AG04449 (cell line): ENCODE measurements around the gene DLST.
A peak's percentile ranks its signal among the peaks of the same experiment; 100 is the strongest.

Experiments used
- CTCF ChIA-PET: fragments of 350-600 bp; formaldehyde crosslinking; extraction: SDS; loops from one replicate; lab custom pipeline; 2021; ENCODE audit warnings: antibody characterized with exemption; lab: Yijun Ruan, JAX
- POLR2A ChIA-PET: fragments of 400-600, 350-600 bp; formaldehyde crosslinking; extraction: SDS; loops from one replicate; lab custom pipeline; 2020; ENCODE audit warnings: antibody characterized with exemption, inconsistent platforms; lab: Yijun Ruan, JAX
- DNase-seq: peaks from one replicate; pipeline ENCODE4 v3.0.0-alpha.2; 2010; ENCODE audit warnings: low read depth, low spot score
- H3K4me3 ChIP-seq: 2 replicates; pipeline ENCODE4 v1.5.1; 2011; ENCODE audit warnings: low read depth, mild to moderate bottlenecking, control low read depth, low read length
- TF ChIP-seq, protein P1 (sequence below): IDR thresholded peaks from one replicate; pipeline ENCODE4 v1.5.1; 2011; ENCODE audit warnings: mild to moderate bottlenecking, moderate library complexity, low read length, control low read depth, inconsistent platforms; ENCODE audit not compliant: insufficient read depth; ENCODE audit errors: missing control alignments

The DLST gene

DNA sequence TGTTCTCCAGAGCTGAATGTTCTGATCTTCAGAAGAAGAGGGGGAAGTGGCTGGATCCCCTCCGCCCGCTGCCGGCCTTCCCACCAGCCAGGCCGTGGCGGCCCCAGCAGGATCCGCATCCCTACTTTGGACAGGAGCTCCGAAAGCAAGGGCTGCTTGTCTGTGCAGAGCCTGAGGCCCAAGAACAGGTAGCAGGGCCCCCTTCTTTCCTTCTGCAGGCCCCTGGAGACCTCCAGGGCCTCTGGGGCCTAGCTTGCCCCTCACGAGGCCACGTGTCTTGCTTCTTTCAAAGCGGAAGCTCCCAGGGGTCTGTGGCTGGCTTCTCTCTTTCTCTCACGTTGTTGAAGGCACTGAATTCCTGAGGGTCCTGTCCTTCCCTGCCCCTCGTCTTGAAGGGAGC lies 60.5 kb downstream of the DLST start:
- POLR2A ChIA-PET = no interaction called here
- H3K4me3 ChIP-seq = no peak overlapping the region
- CTCF ChIA-PET = interaction anchor here (0.9 to 7.0 kb wide), 11 partner anchors 8 to 147 kb away, joined by 3 to 64 read pairs (median 3); partner anchors contain the start of genes DLST and PGF
- TF ChIP-seq, protein P1, sequence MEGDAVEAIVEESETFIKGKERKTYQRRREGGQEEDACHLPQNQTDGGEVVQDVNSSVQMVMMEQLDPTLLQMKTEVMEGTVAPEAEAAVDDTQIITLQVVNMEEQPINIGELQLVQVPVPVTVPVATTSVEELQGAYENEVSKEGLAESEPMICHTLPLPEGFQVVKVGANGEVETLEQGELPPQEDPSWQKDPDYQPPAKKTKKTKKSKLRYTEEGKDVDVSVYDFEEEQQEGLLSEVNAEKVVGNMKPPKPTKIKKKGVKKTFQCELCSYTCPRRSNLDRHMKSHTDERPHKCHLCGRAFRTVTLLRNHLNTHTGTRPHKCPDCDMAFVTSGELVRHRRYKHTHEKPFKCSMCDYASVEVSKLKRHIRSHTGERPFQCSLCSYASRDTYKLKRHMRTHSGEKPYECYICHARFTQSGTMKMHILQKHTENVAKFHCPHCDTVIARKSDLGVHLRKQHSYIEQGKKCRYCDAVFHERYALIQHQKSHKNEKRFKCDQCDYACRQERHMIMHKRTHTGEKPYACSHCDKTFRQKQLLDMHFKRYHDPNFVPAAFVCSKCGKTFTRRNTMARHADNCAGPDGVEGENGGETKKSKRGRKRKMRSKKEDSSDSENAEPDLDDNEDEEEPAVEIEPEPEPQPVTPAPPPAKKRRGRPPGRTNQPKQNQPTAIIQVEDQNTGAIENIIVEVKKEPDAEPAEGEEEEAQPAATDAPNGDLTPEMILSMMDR = no peak
- no peak for DNase-seq

DNA sequence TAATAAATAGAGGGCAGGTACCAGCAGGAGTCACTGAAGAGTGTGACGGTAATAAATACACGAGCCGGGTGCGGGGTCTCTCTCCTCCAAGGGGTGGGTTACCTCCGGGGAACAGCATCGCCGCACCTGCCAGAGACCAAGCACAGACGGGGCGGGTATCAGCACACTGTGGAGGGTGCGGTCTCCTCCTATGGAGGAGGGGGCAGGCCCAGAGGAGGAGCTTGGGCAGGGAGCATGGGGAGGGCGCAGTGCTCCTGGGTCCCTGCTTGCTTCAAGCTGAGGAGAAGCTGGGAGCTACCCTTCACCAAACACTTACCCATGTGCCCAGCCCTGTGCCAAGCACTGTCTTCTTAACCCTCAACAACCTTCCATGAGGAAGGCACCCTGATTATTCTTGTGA lies 60.9 kb downstream of the DLST start:
- TF ChIP-seq, protein P1 = no peak
- no peak for DNase-seq
- POLR2A ChIA-PET = no interaction called here
- H3K4me3 ChIP-seq = no peak overlapping the region
- CTCF ChIA-PET = interaction anchor here (0.6 to 7.0 kb wide), 11 partner anchors 9 to 212 kb away, joined by 3 to 64 read pairs (median 3); partner anchors contain the start of gene PGF

DNA sequence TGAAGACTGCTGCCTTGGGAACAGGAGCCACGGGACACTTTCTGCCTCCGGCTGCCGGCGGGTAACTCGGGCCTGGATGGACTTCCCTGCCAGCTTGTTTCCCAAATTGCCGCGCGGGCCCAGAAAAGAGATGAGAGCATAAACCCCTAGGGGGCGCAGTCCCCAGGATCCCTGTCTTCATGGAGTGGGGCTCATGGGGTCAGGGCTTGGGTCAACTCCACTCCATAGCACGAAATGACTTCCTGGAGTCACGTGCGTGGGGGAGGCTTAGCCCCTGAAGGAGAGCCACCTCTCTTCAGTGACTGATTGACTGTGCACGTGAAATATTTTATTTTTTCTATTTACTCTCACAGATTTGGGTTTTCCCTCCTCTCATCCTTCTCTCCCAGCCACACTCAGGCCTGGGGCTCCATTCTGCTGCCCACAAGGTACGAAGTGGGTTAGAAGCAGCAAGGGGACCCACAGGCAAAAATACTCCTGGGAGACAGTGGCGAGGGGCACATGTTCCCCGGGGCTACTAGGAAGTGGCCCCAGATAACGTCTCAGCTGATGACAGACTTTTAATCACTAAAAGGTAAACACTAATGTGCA lies 63.6 kb downstream of the DLST start:
- DNase-seq = no peak
- TF ChIP-seq, protein P1 = peak; percentile 56
- ChIA-PET POLR2A (no interaction called here), CTCF (interaction anchor here (0.6 to 11.9 kb wide), 43 partner anchors 8 to 155 kb away, joined by 3 to 182 read pairs (median 5); partner anchors contain the start of genes ACYP1, EIF2B2, MLH3 and PGF)
- no peak overlapping the region for H3K4me3 ChIP-seq

DNA sequence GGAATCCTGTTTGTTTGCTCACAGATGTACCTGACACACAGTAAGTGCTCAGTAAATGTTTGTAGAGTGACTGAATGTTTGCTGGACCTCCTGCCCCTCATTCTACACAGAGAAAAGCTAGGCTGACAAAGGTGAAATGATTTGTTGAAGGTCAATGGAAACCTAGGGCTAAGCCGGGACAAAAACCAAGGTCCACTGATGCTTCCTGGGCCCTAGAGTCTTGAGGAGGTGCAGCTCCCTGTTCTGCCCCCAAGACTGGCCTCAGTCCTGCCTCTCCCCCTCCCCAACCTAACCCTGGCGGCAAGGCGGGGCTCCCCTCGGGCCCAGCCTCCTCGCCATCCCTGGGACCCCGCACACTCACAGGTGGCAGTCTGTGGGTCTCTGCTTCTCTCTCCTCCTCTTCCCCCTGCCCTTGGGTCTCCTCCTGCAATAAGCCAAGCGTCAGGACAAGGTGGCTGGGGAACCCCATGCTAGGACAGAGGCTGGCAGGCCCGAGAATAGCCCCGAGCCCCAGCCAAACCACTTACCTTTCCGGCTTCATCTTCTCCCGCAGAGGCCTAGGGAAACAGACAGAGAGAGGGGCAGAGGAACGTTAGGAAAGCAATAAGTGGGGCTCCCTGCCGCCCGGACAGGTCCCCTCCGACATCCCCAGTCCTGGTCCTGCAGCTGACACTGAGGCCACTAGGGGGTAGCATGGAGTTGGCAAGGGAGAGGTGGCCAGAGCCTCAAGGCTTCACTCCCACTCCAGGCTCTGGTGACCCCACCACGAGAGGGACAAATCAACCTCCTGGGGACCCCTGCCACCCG lies 64.3 kb downstream of the DLST start:
- no peak for DNase-seq
- TF ChIP-seq, protein P1 = peak; percentile 95
- ChIA-PET CTCF (interaction anchor here (0.7 to 11.9 kb wide), 32 partner anchors 7 to 154 kb away, joined by 3 to 182 read pairs (median 6); partner anchors contain the start of genes EIF2B2, MLH3, PGF and RPS6KL1), POLR2A (no interaction called here)
- no peak overlapping the region for H3K4me3 ChIP-seq

DNA sequence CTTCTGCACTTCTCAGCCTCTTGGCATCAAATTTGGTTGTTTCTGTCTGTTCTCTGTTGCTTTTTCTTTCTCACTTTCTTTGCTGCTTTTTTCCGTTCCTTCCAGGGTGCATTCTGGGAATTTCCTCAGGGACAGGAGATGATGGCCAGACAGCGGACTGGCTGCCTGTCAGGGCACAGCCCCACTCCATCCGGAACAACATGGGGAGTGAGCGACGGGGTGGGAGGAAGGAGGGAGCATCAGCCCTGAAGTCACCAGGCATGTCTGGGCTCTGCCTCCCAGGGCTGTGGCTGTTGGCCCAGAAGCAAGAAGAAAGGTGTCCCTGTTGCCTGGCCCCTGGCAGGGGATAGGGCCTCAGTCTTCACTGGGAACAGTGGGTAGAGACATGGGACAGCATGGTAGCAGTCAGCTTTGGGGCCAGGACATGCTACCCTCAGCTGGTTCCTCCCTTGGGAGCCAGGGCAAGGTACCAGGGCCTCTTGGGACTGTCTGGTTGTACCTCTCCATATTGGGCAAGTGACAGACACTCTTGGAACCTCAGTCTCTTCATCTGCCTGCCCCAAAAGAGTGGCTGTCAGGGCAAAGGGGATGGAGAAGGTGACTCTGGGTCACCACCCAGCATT lies 65.1 kb downstream of the DLST start:
- DNase-seq = no peak
- POLR2A ChIA-PET = no interaction called here
- TF ChIP-seq, protein P1 = no peak
- CTCF ChIA-PET = interaction anchor here (0.8 to 11.9 kb wide), 27 partner anchors 7 to 153 kb away, joined by 3 to 182 read pairs (median 7); partner anchors contain the start of genes EIF2B2, PGF and ZC2HC1C
- no peak overlapping the region for H3K4me3 ChIP-seq
